Activated T-cell treated with anti-CD3 and anti-CD28 coated beads, Interleukin-2, amount 50 U/mL, for 72 hours (primary cell): ENCODE results near the gene MLXIPL. TPM values are rescaled to one million over a fixed set of nuclear protein-coding genes. Genes with fewer than 3 reads are reported as not detected.
"Not testable (repeated sequence)": the region's sequence is repeated elsewhere in the genome, so short reads cannot be mapped to it uniquely, and the experiment has no call there.

ENCODE experiments used
- ATAC-seq, 2 donors: fragments of 150-1000 bp; cut with Tn5 transposase; replicated peaks in 1 of 2; 2 replicates each; pipeline ENCODE4 v1.10.0; 2021; ENCODE audit warnings: moderate library complexity in 2 of 2, mild to moderate bottlenecking in 1 of 2
- DNase-seq, 2 donors: peaks; one replicate each; pipeline ENCODE4 v3.0.0; 2021 to 2022; ENCODE audit warnings: mixed read lengths in 1 of 2
- H3K27ac Mint-ChIP-seq: one replicate; pipeline ENCODE4 v1.8.0; 2022; ENCODE audit warnings: mild to moderate bottlenecking, moderate library complexity, mixed read lengths
- H3K27me3 Mint-ChIP-seq: one replicate; pipeline ENCODE4 v1.8.0; 2022; ENCODE audit warnings: low read depth, mixed read lengths
- H3K36me3 Mint-ChIP-seq, 2 donors: one replicate each; pipeline ENCODE4 v1.8.0; 2022; ENCODE audit warnings: mixed read lengths in 2 of 2, mild to moderate bottlenecking in 1 of 2; ENCODE audit not compliant: insufficient read depth in 2 of 2
- H3K4me1 Mint-ChIP-seq: one replicate; pipeline ENCODE4 v1.8.0; 2022; ENCODE audit warnings: low read depth, mixed read lengths
- H3K4me3 Mint-ChIP-seq, 2 donors: one replicate each; pipeline ENCODE4 v1.8.0; 2022; ENCODE audit warnings: mild to moderate bottlenecking in 2 of 2, mixed read lengths in 2 of 2, moderate library complexity in 2 of 2
- H3K9me3 Mint-ChIP-seq, 2 donors: one replicate each; pipeline ENCODE4 v1.8.0; 2022; ENCODE audit warnings: mixed read lengths in 2 of 2
- total RNA-seq, 2 donors: library from RNA; stranded (reverse); gene quantifications; one replicate each; pipeline ENCODE4 v1.2.3, GENCODE V29; 2022

Gene MLXIPL
- total RNA-seq, 2 donors from 2014 or later: 0.14 TPM; not detected in 1

- not testable (repeated sequence) for DNase-seq, H3K9me3 Mint-ChIP-seq, H3K27ac Mint-ChIP-seq, H3K4me1 Mint-ChIP-seq, H3K4me3 Mint-ChIP-seq, ATAC-seq, H3K36me3 Mint-ChIP-seq
- peaks cover 32% of the 10 kb centered on the region for H3K27me3 Mint-ChIP-seq
These were observed 31.0 kb upstream of the MLXIPL start for GRCh38 chr7:73655309-73655708.

GRCh38 chr7:73652541-73652949, 28.2 kb upstream of the MLXIPL start:
- Mint-ChIP-seq H3K27me3 (peaks cover 50% of the 10 kb centered on the region), H3K36me3 (no peaks in the 10 kb centered on the region), H3K27ac (no peak overlapping the region), H3K9me3 (no peaks in the 10 kb centered on the region), H3K4me1 (peaks cover 18% of the 10 kb centered on the region), H3K4me3 (no peak overlapping the region)
- DNase-seq (no peak), ATAC-seq (no peak)

GRCh38 chr7:73650524-73650923, 26.2 kb upstream of the MLXIPL start:
- no peaks in the 10 kb centered on the region for H3K36me3 Mint-ChIP-seq
- ATAC-seq (no peak), DNase-seq (no peak)
- no peaks in the 10 kb centered on the region for H3K9me3 Mint-ChIP-seq
- peaks cover 64% of the 10 kb centered on the region for H3K27me3 Mint-ChIP-seq
- no peak overlapping the region for H3K27ac Mint-ChIP-seq
- H3K4me1 Mint-ChIP-seq: peaks cover 18% of the 10 kb centered on the region
- H3K4me3 Mint-ChIP-seq: no peak overlapping the region

GRCh38 chr7:73649576-73649975, 25.3 kb upstream of the MLXIPL start:
- ATAC-seq (no peak), DNase-seq (no peak)
- Mint-ChIP-seq H3K4me1 (peaks cover 18% of the 10 kb centered on the region), H3K36me3 (no peaks in the 10 kb centered on the region), H3K27ac (no peak overlapping the region), H3K9me3 (no peaks in the 10 kb centered on the region), H3K27me3 (peaks cover 73% of the 10 kb centered on the region), H3K4me3 (peak overlapping the region; percentile 16 to 37)

- H3K36me3 Mint-ChIP-seq: no peaks in the 10 kb centered on the region
- DNase-seq (no peak), ATAC-seq (no peak)
- H3K4me1 Mint-ChIP-seq: peaks cover 18% of the 10 kb centered on the region
- peak overlapping the region; percentile 81 to 87 for H3K4me3 Mint-ChIP-seq
- peaks cover 75% of the 10 kb centered on the region for H3K27me3 Mint-ChIP-seq
- H3K9me3 Mint-ChIP-seq: no peaks in the 10 kb centered on the region
- no peak overlapping the region for H3K27ac Mint-ChIP-seq
These were observed 24.4 kb upstream of the MLXIPL start for GRCh38 chr7:73648593-73649332.

GRCh38 chr7:73647725-73648592, 23.6 kb upstream of the MLXIPL start:
- H3K27me3 Mint-ChIP-seq: peaks cover 70% of the 10 kb centered on the region
- peak; percentile 48 to 58 for DNase-seq
- peak; percentile 85 to 87 for ATAC-seq
- peaks cover 18% of the 10 kb centered on the region for H3K4me1 Mint-ChIP-seq
- H3K27ac Mint-ChIP-seq: no peak overlapping the region
- H3K9me3 Mint-ChIP-seq: no peaks in the 10 kb centered on the region
- peaks cover 0 to 1% of the 10 kb centered on the region in 2 donors for H3K36me3 Mint-ChIP-seq
- H3K4me3 Mint-ChIP-seq: peak overlapping the region; percentile 81 to 87

GRCh38 chr7:73646785-73647724, 22.7 kb upstream of the MLXIPL start:
- Mint-ChIP-seq H3K9me3 (no peaks in the 10 kb centered on the region), H3K36me3 (peaks cover 0 to 1% of the 10 kb centered on the region in 2 donors), H3K27me3 (peaks cover 63% of the 10 kb centered on the region), H3K27ac (no peak overlapping the region), H3K4me1 (peaks cover 18% of the 10 kb centered on the region), H3K4me3 (peak overlapping the region in 1 of 2 donors; percentile 27)
- ATAC-seq (no peak), DNase-seq (no peak)

- Mint-ChIP-seq H3K4me1 (peaks cover 18% of the 10 kb centered on the region), H3K9me3 (peaks cover 0 to 1% of the 10 kb centered on the region in 2 donors)
These were observed 21.4 kb upstream of the MLXIPL start for GRCh38 chr7:73645643-73646174.

GRCh38 chr7:73644688-73645286, 20.5 kb upstream of the MLXIPL start:
- Mint-ChIP-seq H3K4me1 (peaks cover 18% of the 10 kb centered on the region), H3K4me3 (no peak overlapping the region), H3K36me3 (peaks cover 0 to 2% of the 10 kb centered on the region in 2 donors), H3K9me3 (peaks cover 0 to 1% of the 10 kb centered on the region in 2 donors), H3K27ac (no peak overlapping the region), H3K27me3 (peaks cover 45% of the 10 kb centered on the region)
- ATAC-seq (no peak), DNase-seq (no peak)

More at GRCh38 chr7:73645643-73646174, 21.4 kb upstream of the MLXIPL start:
- H3K4me3 Mint-ChIP-seq: no peak overlapping the region
- ATAC-seq: no peak
- peaks cover 0 to 2% of the 10 kb centered on the region in 2 donors for H3K36me3 Mint-ChIP-seq
- no peak for DNase-seq
- H3K27me3 Mint-ChIP-seq: peaks cover 54% of the 10 kb centered on the region
- H3K27ac Mint-ChIP-seq: no peak overlapping the region

- Mint-ChIP-seq H3K4me1 (no peaks in the 10 kb centered on the region), H3K27ac (no peak overlapping the region), H3K4me3 (no peak overlapping the region), H3K27me3 (peaks cover 25% of the 10 kb centered on the region), H3K36me3 (peaks cover 0 to 4% of the 10 kb centered on the region in 2 donors), H3K9me3 (peaks cover 0 to 1% of the 10 kb centered on the region in 2 donors)
- ATAC-seq: no peak
- no peak for DNase-seq
These were observed 18.5 kb upstream of the MLXIPL start for GRCh38 chr7:73642834-73643233.

- DNase-seq: no peak
- no peak for ATAC-seq
- Mint-ChIP-seq H3K36me3 (peaks cover 0 to 4% of the 10 kb centered on the region in 2 donors), H3K27ac (no peak overlapping the region), H3K27me3 (peaks cover 10% of the 10 kb centered on the region), H3K4me1 (peaks cover 8% of the 10 kb centered on the region), H3K4me3 (no peak overlapping the region), H3K9me3 (peaks cover 0 to 1% of the 10 kb centered on the region in 2 donors)
These were observed 14.6 kb upstream of the MLXIPL start for GRCh38 chr7:73638911-73639310.
